ENCODE measurements around the gene TSPAN33. TPM values are rescaled to one million over a fixed set of nuclear protein-coding genes. Genes with fewer than 3 reads are reported as not detected.

Gene TSPAN33
- total and polyA plus RNA-seq, 2 of the 13 experiments (the other 11 are each of a cell fraction or from before 2014, with no cell fraction given), result 15.3 to 16.5 TPM

- no peak for TF ChIP-seq ZNF609 (CRISPR knock-in tag; IDR thresholded peaks at IDR 0.05; ENCODE audit: borderline replicate concordance)
- peak; percentile 54 for TF ChIP-seq RFX1 (IDR thresholded peaks at IDR 0.05)
- no peak for TF ChIP-seq HOXA5 (CRISPR knock-in tag; IDR thresholded peaks at IDR 0.05)
- TF ChIP-seq ZNF10 (CRISPR knock-in tag; IDR thresholded peaks at IDR 0.05; ENCODE audit: borderline replicate concordance, low read depth), result no peak
- TF ChIP-seq MAFG (CRISPR knock-in tag; IDR thresholded peaks at IDR 0.05), result no peak
- no peak for TF ChIP-seq ZNF572 (CRISPR knock-in tag; IDR thresholded peaks at IDR 0.05)
- no peak for TF ChIP-seq ZSCAN25 (CRISPR knock-in tag; IDR thresholded peaks at IDR 0.05)
- peak; percentile 61 for TF ChIP-seq RFX3 (CRISPR knock-in tag; IDR thresholded peaks at IDR 0.05)
Measured at GRCh38 chr7:129160161-129160905, 15.8 kb downstream of the TSPAN33 start (continued).

Measured in HepG2 (cell line).